Activated CD4-positive, CD25-positive, alpha-beta regulatory T cell treated with anti-CD3 and anti-CD28 coated beads, Interleukin-2, amount 50 U/mL, for 72 hours (primary cell): Measurements from ENCODE around the gene NR2F1-AS1.
"Not testable (repeated sequence)": the region's sequence is repeated elsewhere in the genome, so short reads cannot be mapped to it uniquely, and the experiment has no call there.

Experiments used
- DNase-seq: peaks from one replicate; pipeline ENCODE4 v3.0.0; 2021

NR2F1-AS1 gene

DNA sequence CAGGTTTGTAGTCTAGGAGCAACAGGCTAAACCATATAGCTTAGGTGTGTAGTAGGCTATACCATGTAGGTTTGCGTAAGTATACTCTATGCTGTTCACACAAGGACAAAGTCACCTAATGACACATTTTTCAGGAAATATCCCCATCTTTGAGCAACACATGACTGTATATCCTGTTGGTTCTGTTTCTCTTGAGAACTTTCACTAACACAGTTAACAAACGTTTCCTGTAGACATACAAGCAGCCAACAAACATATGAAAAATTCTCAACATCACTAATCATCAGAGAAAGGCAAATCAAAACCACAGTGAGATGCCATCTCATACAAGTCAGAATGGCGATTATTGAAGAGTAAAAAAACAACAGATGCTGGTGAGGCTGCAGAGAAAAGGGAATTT lies 68.2 kb downstream of the NR2F1-AS1 start:
- DNase-seq, result no peak

DNA sequence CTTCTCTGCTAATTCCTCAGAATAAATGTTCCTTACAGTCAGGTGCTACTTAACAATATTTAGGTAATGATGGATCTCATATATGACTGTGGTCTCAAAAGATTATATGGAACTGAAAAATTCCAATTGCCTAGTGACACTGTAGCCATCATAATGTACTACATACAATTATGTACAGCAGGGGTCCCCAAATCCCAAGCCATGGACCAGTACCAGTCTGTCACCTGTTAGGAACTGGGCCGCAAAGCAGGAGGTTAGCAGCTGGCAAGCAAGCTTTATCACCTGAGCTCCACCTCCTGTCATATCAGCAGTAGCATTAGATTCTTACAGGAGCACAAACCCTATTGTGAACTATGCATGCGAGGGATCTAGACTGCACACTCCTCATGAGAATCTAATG lies 69.6 kb downstream of the NR2F1-AS1 start:
- no peak for DNase-seq

DNA sequence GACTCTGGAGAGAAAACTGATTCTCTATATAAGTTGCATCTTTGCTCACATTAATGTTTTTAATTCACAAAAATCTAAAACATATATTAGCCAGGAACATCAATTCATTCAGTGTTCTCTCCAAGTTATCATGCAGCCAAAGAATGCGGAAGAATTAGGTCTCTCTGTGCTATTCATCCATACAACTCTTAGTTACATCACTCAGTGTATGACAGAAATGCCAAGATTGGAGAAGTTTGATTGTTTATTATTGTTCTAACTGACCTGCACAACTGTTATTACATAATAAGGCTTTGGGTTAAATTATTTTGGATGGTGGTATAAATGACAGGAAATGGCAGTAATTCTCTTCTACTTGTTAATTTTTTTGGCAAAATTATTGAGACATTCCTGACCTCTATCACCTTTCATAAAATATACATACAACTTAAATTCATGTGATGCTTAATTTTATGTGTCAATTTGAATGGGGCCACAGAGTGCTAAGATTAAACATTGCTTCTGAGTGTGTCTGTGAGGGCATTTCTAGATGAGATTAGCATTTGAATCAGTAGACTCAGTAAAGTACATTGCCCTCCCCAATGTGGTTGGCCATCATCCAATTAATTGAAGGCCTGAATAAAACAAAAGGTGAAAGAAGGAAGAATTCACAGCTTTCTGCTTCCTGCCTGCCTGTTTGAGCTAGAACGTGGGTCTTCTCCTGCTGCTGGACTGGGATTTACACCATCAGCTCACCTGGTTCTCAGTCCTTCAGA lies 70.2 kb downstream of the NR2F1-AS1 start:
- no peak for DNase-seq

DNA sequence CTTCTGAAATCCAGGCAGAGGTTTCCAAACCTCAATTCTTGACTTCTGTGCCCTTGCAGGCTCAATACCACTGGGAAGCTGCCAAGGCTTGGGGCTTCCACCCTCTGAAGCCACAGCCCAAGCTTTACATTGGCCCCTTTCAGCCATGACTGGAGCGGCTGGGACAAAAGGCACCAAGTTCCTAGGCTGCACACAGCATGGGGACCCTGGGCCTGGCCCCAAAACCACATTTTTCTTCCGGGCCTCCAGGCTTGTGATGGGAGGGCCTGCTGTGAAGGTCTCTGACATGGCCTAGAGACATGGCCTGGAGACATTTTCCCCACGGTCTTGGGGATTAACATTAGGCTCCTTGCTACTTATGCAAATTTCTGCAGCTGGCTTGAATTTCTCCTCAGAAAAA lies 75.5 kb downstream of the NR2F1-AS1 start:
- DNase-seq, result not testable (repeated sequence)

DNA sequence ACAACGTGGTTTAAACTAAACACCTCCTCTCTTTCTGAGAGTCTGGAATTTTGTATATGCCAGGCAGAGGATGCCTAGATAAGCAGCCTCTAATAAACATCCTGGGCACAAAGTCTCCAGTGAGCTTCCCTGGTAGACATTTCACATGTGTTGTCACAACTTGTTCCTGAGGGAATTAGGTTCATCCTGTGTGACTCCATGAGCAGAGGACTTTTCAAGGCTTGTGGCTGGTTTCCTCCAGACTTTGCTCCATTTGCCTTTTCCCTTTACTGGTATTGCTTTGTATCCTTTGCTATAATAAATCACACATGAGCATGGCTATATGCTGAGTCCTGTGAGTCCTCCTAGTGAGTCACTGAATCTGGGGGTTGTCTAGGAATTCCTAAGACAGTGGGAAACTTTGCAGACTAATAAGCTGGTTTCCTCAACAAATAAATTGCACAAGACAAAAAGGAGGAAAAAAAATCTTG lies 77.4 kb downstream of the NR2F1-AS1 start:
- no peak for DNase-seq

DNA sequence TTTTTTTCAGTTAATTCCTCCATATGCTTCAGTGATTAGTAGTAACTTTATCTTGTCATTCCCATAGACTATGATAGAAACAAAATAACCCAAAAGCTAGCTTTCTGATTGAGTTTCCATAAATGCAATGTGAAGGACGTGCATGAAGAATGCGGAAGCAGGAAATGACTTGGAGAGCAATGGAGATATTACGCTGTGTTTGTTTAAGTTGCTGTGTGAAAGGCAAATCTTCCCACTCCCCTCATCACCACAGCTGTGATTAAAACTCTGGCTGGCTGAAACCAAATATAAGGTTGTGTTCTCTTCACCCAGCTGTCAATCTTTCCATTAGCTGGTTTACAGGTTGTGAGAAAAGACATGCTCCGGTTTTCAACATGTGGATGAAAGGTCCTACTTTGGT lies 83.9 kb downstream of the NR2F1-AS1 start:
- no peak for DNase-seq

DNA sequence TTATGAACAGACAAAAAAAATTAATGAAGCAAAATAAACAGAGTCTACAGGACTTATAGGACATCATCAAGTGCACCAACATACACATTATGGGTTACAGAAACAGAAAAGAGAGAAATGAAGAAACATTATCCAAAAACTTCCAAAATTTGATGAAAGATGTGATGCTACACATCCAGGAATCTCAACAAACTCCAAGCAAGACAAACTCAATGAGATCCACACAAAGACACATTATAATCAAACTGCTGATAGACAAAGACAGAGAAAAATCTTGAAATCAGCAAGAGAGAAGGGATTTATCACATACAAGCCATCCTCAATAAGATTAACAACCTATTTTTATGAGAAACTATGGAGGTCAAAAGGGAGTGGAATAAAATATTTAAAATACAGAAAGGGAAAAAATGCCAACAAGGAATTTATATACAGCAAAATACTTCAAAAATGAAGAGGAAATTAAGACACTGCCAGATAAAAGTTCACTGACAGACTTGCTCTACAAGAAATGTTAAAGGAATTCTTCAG lies 101.0 kb downstream of the NR2F1-AS1 start:
- no peak for DNase-seq

DNA sequence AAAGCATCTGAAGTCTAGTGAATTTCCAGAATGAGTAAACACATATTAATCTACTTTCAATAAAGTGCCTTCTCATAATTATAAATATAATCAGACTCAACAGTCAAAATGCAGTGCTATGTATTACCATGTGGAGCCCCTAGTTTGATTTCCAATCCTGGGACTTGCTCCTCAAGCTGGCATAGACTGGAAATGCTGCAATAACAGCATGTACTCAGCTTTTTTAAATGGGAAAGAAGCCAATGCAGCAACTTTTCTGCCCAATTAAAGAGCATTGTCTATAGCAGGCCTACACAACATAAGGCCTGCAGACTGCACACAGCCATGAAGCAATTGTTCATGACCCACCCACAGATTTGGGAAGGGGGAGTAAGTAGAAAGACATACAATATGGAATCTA lies 103.2 kb downstream of the NR2F1-AS1 start:
- no peak for DNase-seq

DNA sequence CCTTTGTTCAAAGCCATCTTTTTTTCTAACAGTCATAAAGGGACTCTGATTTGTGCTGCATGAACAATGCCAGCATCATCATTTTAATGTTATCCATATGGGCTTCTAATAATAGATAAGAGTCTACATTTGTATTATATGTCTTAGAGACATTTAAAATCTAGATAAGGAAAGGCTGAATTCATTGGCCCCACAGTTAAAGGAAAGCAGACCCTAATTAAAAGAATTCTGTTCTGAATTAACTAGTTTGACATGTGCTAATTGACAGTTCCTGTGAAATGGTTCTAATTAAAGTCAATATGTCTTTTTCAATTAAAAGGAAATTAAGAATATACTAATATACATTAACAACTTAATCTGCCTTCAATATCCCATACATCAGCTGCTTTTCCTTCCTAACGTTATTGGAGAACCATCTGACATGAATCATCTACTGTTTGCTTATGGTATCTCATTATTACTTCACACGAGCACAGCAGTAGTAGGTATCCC lies 104.7 kb downstream of the NR2F1-AS1 start:
- no peak for DNase-seq

DNA sequence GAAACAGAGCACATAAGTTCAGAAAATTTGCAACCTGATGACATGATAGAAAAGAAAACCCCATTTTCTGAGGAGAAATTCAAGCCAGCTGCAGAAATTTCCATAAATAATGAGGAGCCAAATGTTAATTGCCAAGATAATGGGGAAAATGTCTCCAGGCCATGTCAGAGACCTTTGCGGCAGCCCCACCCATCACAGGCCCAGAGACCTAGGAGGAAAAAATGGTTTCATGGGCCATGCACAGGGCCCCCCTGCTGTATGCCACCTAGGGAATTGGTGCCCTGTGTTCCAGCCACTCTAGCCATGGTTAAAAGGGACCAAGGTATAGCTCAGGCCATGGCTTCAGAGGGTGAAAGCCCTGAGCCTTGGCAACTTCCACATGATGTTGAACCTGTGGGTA lies 118.1 kb downstream of the NR2F1-AS1 start:
- no peak for DNase-seq

DNA sequence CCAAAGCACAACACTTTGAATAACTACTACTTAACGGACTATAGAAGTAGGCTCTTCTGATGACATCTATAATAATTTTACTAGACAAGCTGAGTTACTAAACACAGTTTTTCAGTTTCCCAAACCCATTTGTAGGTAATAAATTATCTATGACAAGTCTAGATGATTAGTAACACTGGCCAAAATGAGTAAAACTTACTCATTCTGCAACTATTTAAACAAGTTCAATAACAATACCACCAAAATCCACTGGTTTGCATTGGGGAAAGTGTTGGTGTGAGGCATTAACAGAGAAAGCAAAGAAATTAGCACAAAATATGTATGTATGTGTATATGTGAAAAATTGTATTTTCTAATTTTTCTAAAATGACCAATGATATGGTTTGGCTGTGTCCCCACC lies 119.3 kb downstream of the NR2F1-AS1 start:
- DNase-seq, result no peak

DNA sequence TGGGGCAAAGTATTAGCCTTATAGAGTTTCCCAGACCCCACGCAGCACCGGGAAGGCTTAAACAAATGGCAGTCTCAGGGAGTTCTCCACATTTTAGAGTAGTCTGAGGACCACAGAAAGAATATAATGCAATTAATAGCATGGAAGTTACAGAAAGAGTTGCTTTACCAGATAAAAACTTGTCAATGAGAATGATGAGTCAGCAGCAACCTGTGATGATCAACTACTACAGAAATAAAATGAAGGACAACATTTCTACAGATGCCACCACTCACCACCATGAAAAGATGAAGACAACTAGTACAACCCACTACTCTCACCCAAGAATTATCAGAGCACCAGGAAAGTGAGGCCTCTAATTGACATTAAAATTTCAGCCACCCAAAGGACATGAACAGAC lies 120.7 kb downstream of the NR2F1-AS1 start:
- DNase-seq, result no peak

DNA sequence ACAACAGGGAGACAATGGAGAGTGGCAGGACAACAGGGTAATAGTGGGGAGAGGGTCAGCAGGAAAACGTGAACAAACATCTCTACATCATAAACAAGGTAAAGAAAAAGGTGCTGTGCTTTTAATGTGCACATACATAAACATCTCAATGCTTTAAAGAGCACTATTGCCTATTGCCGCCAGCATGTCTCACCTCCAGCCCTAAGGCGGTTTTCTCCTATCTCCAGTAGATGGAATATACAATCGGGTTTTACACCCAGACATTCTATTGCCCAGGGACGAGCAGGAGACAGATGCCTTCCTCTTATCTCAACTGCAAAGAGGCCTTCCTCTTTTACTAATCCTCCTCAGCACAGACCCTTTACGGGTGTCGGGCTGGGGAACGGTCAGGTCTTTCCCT lies 124.2 kb downstream of the NR2F1-AS1 start:
- DNase-seq, result not testable (repeated sequence)

DNA sequence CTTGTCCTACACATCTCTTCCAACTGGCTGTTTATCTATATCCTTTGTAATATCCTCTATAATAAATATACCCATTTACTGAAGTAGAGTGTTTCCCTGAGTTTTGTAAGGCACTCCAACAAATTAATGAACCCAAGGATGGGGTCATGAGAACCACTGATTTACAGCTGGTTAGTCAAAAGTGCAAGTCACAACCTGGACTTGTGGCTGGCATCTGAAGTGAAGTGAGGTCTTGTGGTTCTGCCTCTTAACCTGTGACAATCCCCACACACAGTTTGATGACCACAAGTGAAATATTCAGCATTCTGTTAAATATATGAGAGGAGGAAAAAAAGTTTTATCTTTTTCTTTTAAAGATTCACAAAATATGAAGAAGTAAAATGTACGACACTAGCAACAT lies 126.1 kb downstream of the NR2F1-AS1 start:
- DNase-seq, result no peak

DNA sequence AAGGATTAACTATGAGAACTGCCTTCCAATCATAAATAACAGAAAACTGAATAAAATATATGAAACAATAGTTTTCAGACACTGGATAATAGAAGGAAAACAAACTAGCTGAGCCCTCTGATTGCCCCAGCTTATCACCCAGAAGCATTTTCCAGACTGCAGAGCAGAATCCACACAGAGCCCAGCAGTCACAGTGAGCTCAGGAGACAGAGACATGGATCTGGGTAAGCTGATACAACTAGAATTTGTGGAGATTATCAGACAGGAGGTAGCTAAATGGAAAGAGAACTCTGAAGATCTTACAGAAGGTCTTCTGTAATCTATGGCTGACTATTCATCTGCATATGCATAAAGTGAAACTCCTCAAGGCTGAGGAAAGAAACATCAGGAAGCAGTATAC lies 128.8 kb downstream of the NR2F1-AS1 start:
- DNase-seq, result no peak

DNA sequence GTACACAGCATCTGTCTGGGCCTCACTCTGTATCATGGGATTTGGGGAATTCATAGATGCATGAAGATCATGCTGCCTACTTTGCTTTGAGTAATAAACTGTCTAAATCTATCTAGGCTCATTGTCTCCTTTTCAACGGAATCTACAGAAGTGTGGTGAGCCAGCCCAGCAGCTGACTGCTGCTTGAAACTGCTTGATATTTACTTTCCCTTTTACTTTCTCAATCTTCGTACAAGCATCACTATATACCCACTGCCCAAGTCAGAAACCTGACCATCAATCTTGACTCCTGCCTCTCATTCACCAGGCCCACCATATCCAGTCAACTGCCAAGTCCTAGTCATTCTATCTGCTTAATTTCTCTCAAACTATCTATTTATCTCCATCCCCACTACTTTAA lies 142.9 kb downstream of the NR2F1-AS1 start:
- DNase-seq, result no peak

DNA sequence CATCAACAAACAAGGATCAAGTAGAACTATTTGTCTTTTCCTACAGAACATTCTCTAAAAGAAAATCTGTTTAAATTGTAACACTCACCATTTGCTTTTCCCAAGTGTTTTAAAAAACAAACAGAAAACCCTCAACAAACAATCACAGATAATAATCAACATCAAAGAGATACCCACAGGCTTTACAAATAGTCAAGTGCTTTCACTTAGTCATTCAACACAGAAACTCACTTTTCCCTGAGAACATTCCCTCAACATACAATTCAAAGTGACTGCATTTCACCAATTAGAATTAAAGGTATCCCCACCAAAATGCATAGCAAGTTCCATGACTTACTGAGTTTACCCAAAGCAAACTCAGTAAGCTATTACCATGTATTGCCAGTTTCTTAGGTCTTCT lies 144.9 kb downstream of the NR2F1-AS1 start:
- DNase-seq, result no peak

DNA sequence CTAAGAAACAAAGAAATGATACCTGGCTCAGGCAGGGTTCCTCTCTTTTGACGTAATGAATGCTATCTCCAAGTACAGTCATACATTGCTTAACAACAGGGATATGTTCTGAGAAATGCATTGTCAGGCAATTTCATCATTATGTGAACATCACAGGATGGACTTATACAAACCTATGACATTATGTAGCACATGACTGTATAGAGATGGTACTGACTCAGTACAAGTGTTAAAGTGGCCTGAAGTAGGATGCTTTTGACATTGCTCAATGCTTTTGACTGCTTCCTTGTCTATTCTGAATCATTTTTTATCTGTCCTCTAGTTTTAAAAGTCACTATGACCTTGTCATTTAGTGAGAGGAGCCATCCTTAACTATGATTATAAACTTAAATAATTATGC lies 147.6 kb downstream of the NR2F1-AS1 start:
- no peak for DNase-seq

DNA sequence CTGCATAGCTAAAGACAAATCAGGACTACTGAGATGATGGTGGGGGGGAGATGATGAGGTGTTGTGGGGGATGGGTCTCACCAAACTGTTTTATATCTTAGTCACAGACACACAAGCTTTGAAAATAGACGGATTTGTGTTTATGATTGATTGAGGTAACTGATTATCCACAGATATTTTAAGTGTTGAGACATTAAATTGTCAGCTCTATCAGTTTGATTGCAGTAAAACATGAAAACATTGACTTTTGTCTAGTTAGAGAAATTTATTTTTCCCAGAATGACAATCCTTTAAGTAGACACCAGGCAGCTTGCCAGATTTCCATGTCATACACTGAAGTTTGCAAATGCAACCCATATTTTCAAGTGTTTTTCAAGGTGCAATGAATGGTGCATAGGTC lies 149.8 kb downstream of the NR2F1-AS1 start:
- DNase-seq, result no peak

DNA sequence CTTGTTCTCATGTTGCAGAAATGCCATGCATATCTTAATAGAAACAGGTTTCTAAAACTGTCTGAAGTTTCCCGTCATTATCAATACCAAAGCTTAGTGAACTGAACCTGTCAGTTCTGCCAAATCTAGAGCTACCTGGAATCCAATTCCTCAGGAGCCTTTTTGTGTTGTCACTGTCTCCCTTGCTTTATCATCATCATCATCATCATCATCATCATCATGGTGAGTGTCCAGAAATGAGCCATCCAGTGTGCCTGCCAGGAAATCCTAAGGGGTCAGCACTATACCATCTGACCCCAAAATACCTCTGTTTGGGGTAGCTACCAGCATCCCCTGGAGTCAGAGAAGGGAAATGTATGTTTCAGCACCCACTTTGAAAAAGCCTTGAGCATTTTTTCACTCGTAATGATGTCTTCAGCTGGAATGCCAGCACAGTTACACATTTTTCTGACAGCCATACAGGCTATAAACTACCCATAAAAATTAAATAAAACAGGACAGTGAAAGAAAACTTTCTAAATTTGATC lies 150.3 kb downstream of the NR2F1-AS1 start:
- no peak for DNase-seq

DNA sequence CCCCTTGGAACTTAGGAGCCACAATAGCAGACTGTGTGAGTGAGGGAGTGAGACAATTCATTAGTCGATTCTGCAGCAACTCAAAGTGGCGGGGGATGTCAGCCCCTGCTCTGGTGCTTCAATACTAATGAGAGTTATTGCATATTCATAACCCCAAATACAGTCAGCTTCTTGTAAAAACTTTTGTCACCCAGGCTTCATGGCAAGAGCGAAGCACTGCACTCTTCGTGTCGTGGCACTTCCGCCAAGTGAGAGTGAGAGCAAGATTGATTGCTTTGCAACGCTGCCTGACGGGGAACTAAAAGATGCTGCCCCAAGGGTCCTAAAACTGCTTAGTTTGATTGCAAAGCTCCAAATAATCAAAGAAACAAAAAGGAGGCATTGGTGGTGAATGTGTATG lies 150.9 kb downstream of the NR2F1-AS1 start:
- DNase-seq, result no peak

DNA sequence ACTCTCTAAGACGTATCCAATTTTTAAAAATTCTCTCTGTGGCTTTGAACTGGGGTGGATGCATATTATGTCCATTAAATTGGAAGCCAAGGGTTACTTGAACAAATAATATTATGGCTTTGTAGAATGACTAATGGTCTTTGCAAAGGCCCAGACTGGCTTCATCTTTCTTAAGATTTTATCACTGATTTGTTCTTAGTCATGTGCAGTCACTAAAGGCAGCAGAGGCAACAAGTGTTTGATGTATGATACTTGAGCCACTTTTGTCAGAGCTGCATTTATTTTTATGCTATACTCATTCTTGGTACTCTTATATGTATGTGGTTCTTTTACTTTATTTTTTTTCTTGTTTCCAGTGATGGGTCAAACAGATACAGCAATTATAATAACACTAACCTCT lies 152.2 kb downstream of the NR2F1-AS1 start:
- no peak for DNase-seq

DNA sequence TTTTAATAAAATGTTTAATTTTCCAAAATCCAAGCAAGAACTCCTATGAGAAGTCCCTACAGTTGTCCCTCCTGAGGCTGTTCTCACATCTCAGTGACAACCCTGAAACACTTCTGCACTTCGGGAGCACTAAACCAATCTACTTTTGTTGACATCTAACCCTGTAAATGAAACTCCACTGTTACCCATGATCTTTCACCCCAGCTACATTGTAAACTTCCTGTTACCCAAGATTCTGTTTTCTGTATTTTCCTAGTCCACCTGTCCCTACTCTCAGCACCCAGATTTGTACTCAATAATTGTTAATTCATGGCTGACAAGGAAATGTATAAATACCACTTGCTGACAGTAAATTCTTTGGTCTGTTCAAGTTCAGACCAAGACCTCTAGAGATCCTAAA lies 153.7 kb downstream of the NR2F1-AS1 start:
- DNase-seq, result no peak

DNA sequence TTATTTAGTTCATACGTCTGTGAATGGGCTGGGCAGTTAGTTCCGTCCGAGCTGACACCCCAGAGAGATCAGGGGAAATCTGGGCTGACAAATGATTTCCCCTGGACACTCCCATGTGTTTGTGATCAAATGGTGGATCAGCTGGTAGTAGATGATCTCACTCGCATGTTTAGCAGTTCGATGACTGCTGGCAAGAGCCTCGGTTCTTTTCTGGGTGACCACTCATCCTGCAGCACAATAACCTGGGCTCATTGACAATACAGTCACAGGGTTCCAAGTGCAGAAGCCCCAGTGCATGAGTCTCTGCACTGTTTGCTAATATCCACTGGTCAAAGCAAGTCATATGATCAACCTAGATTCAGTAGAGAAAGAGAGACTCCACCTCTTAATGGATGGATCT lies 155.9 kb downstream of the NR2F1-AS1 start:
- DNase-seq, result no peak

DNA sequence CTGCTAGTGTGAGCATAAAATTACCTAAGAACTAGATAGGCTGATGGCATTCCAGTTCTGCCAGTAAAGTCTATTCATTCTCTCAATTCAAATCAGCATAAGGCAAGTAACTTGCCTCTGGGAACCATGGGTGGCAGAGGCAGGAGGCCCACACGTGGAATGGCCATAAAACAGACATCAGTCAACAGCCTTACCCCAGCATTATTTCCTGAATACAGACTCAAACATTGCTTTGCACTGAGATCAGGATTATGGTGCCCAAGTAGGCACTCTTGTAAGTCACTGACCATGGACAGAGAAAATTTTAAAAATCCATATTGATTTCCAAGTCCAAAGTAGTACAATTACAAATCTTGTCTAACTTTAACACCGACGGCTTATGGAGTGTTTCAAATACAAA lies 157.7 kb downstream of the NR2F1-AS1 start:
- no peak for DNase-seq
